IPS-15b (cell line): Measurements from ENCODE around the gene CHRFAM7A.
"Not testable (repeated sequence)": the region's sequence is repeated elsewhere in the genome, so short reads cannot be mapped to it uniquely, and the experiment has no call there.

Experiments
- H3K27me3 ChIP-seq: one replicate; pipeline ENCODE4 v1.6.1; 2013; ENCODE audit warnings: low read length; ENCODE audit not compliant: control insufficient read depth, insufficient read depth
- H3K36me3 ChIP-seq: one replicate; pipeline ENCODE4 v1.6.1; 2013; ENCODE audit warnings: low read length; ENCODE audit not compliant: control insufficient read depth, insufficient read depth
- H3K4me1 ChIP-seq: one replicate; pipeline ENCODE4 v1.6.1; 2013; ENCODE audit warnings: mild to moderate bottlenecking, low read length; ENCODE audit not compliant: control insufficient read depth, insufficient read depth
- H3K4me3 ChIP-seq: one replicate; pipeline ENCODE4 v1.5.1; 2013; ENCODE audit warnings: low read depth, low read length
- H3K9ac ChIP-seq: one replicate; pipeline ENCODE4 v1.6.1; 2013; ENCODE audit warnings: low read depth, mild to moderate bottlenecking, low read length
- H3K9me3 ChIP-seq: one replicate; pipeline ENCODE4 v1.6.1; 2013; ENCODE audit warnings: mild to moderate bottlenecking, low read length; ENCODE audit not compliant: control insufficient read depth, insufficient read depth

CHRFAM7A gene

GRCh38 chr15:30392766-30393663 lies at the start of gene CHRFAM7A:
TSS of gene CHRFAM7A (minus strand) at chr15:30393540. CDS start at chr15:30383351, 10,189 bp downstream.
- H3K27me3 ChIP-seq, H3K9me3 ChIP-seq, H3K4me3 ChIP-seq, H3K4me1 ChIP-seq, H3K36me3 ChIP-seq, H3K9ac ChIP-seq: not testable (repeated sequence)

DNA sequence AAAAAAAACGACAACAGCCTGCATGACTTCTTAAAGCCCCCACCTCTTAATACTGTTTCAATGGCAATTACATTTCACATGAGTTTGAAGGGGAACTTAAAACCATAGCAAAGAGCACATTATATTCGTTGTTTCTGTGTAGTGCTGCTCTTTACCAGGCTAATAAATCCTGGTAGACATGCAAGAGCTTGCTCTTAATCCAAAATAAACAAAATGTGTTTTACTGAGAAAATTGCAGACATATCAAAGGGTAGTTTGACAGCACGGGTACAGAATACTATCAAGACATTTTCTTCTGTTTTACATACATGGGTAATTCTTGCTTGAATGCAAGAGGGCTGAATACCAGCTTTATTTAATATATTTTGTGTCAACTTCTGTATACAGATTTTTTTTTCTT lies 45.0 kb upstream of the CHRFAM7A start:
- H3K9ac ChIP-seq, H3K27me3 ChIP-seq, H3K36me3 ChIP-seq, H3K4me3 ChIP-seq, H3K4me1 ChIP-seq, H3K9me3 ChIP-seq: not testable (repeated sequence)

DNA sequence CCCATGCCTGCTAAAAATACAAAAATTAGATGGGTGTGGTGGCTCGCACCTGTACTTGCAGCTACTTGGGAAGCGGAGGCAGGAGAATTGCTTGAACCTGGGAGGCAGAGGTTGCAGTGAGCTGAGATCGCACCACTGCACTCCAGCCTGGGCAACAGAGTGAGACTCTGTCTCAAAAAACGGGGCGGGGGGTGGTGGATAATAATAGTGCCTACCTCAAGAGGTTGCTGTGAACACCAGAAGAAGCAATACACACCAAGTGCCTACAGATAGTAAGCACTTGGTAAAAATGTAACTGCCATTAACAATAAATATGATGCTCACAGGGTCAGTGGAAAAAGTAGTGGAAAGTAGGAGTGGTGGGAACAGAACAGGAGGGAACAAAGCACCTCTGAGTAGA lies 42.5 kb upstream of the CHRFAM7A start:
- not testable (repeated sequence) for H3K9me3 ChIP-seq, H3K36me3 ChIP-seq, H3K4me1 ChIP-seq, H3K27me3 ChIP-seq, H3K4me3 ChIP-seq, H3K9ac ChIP-seq

DNA sequence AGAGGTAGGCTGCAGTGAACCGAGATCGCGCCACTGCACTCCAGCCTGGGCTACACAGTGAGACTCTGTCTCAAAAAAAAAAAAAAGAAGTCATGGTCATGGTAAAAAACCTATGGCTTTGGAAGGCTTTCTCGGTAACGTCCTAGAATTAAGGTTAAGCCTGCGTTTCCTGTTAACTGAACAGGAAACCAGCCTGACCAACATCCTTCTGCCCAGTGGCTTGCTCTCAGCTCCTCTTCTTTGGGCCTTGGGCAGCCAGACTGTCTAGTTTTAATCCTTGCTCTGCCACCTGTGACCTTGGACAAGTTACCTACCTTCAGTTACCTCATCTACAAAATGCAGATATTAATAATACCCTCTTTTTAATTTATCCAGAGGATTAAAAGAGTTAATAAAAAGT lies 27.4 kb upstream of the CHRFAM7A start:
- H3K4me3 ChIP-seq, H3K4me1 ChIP-seq, H3K9me3 ChIP-seq, H3K9ac ChIP-seq, H3K36me3 ChIP-seq, H3K27me3 ChIP-seq: not testable (repeated sequence)

DNA sequence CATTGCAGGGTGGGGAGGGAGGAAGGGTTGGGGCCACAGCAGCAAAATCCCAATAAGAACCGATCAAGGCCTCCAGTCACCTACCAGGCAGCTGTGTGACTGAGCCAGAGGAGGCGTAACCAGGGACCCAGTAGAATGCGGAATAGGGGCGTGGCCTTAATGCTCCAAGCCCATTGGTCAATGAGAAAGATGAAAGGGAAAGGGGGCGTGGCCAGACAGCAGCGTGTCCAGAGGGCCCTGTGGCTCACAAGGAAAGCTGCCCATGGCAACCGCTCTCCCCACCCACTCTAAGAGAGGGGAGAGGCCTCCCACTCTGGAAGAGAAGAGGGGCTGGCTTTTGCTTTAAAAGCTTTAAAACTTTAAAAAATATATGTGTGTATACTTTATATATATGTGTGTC lies 20.8 kb upstream of the CHRFAM7A start, which contains the start of gene GOLGA8R:
Gene GOLGA8R, minus strand, starts transcription at position 101 of the 400 bp plus-strand sequence. Its CDS starts 98 bp downstream, at position 3.
- not testable (repeated sequence) for H3K9me3 ChIP-seq, H3K36me3 ChIP-seq, H3K27me3 ChIP-seq, H3K4me1 ChIP-seq, H3K9ac ChIP-seq, H3K4me3 ChIP-seq

DNA sequence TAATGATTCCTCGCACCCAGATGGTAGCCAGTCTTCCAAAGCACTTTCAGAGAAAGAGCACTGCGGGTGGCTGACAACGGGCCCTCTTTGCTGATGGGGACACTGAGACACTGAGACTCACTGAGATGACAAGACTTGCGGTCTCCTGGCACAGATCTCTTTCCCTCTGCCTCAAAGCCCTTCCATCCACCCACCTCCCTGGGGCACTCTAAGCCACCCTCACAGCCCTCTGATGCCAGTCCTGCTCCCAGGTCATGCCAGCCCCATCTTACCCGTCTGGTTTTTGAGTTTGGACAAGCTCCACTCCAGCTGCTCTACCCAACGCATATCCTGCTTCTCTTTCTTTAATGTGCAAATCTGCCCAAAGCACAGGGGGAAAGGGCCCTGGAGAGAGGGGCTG lies 14.3 kb upstream of the CHRFAM7A start:
- not testable (repeated sequence) for H3K36me3 ChIP-seq, H3K4me3 ChIP-seq, H3K9me3 ChIP-seq, H3K9ac ChIP-seq, H3K27me3 ChIP-seq, H3K4me1 ChIP-seq

- not testable (repeated sequence) for H3K9me3 ChIP-seq, H3K36me3 ChIP-seq, H3K27me3 ChIP-seq, H3K4me3 ChIP-seq, H3K4me1 ChIP-seq, H3K9ac ChIP-seq
Observed at GRCh38 chr15:30398988-30399387, 5.6 kb upstream of the CHRFAM7A start.

DNA sequence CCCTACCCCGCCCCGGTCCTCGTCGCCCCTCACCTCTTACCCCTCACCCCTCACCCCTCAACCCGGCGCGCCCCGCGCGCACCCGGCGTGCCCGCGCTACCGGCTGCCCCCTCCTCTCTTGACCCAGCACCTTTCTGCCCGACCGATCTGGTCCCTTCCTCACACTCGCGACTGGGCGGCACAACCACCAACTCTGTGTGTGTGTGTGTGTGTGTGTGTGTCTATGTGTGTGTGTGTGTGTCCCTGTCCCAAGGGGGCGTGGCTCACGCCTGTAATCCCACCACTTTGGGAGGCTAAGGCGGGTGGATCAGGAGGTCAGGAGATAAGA lies 288 bp upstream of the CHRFAM7A start:
- H3K9me3 ChIP-seq, H3K4me3 ChIP-seq, H3K4me1 ChIP-seq, H3K36me3 ChIP-seq, H3K9ac ChIP-seq, H3K27me3 ChIP-seq: not testable (repeated sequence)

GRCh38 chr15:30386318-30386887 lies 6.9 kb downstream of the CHRFAM7A start:
- H3K27me3 ChIP-seq, H3K4me1 ChIP-seq, H3K9me3 ChIP-seq, H3K36me3 ChIP-seq, H3K4me3 ChIP-seq, H3K9ac ChIP-seq: not testable (repeated sequence)

- not testable (repeated sequence) for H3K4me1 ChIP-seq, H3K9ac ChIP-seq, H3K9me3 ChIP-seq, H3K27me3 ChIP-seq, H3K36me3 ChIP-seq, H3K4me3 ChIP-seq
Observed at GRCh38 chr15:30377082-30377413, 16.3 kb downstream of the CHRFAM7A start.

- H3K4me3 ChIP-seq, H3K27me3 ChIP-seq, H3K4me1 ChIP-seq, H3K36me3 ChIP-seq, H3K9me3 ChIP-seq, H3K9ac ChIP-seq: not testable (repeated sequence)
Observed at GRCh38 chr15:30376375-30377081, 16.8 kb downstream of the CHRFAM7A start.

DNA sequence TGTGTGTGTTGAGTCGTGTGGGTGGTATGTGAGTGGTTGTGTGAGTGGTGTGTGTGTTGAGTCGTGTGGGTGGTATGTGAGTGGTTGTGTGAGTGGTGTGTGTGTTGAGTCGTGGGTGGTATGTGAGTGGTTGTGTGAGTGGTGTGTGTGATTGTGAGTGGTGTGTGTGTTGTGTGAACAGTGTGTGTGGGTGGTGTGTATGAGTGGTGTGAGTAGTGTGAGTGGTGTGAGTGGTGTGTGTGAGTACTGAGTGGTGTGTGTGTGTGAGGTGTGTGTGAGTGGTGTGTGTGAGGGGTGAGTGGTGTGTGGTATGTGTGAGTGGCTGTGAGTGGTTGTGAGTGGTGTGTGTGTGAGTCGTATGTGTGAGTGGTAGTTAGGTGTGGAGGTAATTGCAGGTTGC lies 17.5 kb downstream of the CHRFAM7A start:
- not testable (repeated sequence) for H3K4me1 ChIP-seq, H3K9ac ChIP-seq, H3K27me3 ChIP-seq, H3K9me3 ChIP-seq, H3K36me3 ChIP-seq, H3K4me3 ChIP-seq
